Progenitor cell of endocrine pancreas (in vitro differentiated cells): ENCODE measurements around the gene SLC25A39. TPM values are rescaled to one million over a fixed set of nuclear protein-coding genes. Genes with fewer than 3 reads are reported as not detected.

ENCODE experiments used
- DNase-seq: peaks from one replicate; pipeline ENCODE4 v3.0.0; 2021; ENCODE audit warnings: low spot score; ENCODE audit not compliant: unreplicated experiment
- H3K27ac Mint-ChIP-seq: 2 replicates; pipeline ENCODE4 v1.8.0; 2021; ENCODE audit warnings: mild to moderate bottlenecking, moderate library complexity, mixed read lengths
- H3K27me3 Mint-ChIP-seq: 2 replicates; pipeline ENCODE4 v1.8.0; 2021; ENCODE audit warnings: mixed read lengths
- H3K36me3 Mint-ChIP-seq: 2 replicates; pipeline ENCODE4 v1.8.0; 2022; ENCODE audit warnings: mixed read lengths; ENCODE audit not compliant: insufficient read depth
- H3K4me1 Mint-ChIP-seq: 2 replicates; pipeline ENCODE4 v1.8.0; 2021; ENCODE audit warnings: low read depth, mixed read lengths
- H3K4me3 Mint-ChIP-seq: 2 replicates; pipeline ENCODE4 v1.8.0; 2021; ENCODE audit warnings: low read depth, mild to moderate bottlenecking, moderate library complexity, mixed read lengths
- H3K9me3 Mint-ChIP-seq: 2 replicates; pipeline ENCODE4 v1.8.0; 2021; ENCODE audit warnings: low read depth, mixed read lengths
- CTCF ChIP-seq: fragments of 200-600 bp; sonication (generic); IDR thresholded peaks from one replicate; pipeline ENCODE4 v1.5.0; 2021; ENCODE audit warnings: antibody characterized with exemption, mild to moderate bottlenecking; ENCODE audit not compliant: unreplicated experiment
- total RNA-seq: library from RNA; stranded (reverse); gene quantifications from 2 replicates; pipeline ENCODE4 v1.2.1, GENCODE V29; 2021

The SLC25A39 gene
- total RNA-seq, 1 donor from 2014 or later, result 139 TPM

- DNase-seq, result no peak
- no peaks in the 10 kb centered on the region for H3K9me3 Mint-ChIP-seq
- H3K4me1 Mint-ChIP-seq, result peaks cover 3% of the 10 kb centered on the region
- peak overlapping the region; percentile 55 for H3K4me3 Mint-ChIP-seq
- peaks cover 47% of the 10 kb centered on the region for H3K27me3 Mint-ChIP-seq
- no peak overlapping the region for H3K27ac Mint-ChIP-seq
- no peaks in the 10 kb centered on the region for H3K36me3 Mint-ChIP-seq
- TF ChIP-seq CTCF, result no peak
These were observed 15.8 kb downstream of the SLC25A39 start for GRCh38 chr17:44308865-44309264.

GRCh38 chr17:44308320-44308818, 16.3 kb downstream of the SLC25A39 start, which contains the start of gene RUNDC3A:
Gene RUNDC3A, plus strand, starts transcription at chr17:44308601. Its CDS starts 232 bp downstream, at chr17:44308833.
- peak within 1 kb of the TSS; percentile 64 for H3K4me3 Mint-ChIP-seq
- no peaks in the 10 kb centered on the region for H3K9me3 Mint-ChIP-seq
- DNase-seq, result peak; percentile 95
- peaks cover 3% of the 10 kb centered on the region for H3K4me1 Mint-ChIP-seq
- no peak for TF ChIP-seq CTCF
- no peak within 1 kb of the TSS for H3K27ac Mint-ChIP-seq
- H3K36me3 Mint-ChIP-seq, result no peaks in the 10 kb centered on the region
- H3K27me3 Mint-ChIP-seq, result peaks cover 45% of the 10 kb centered on the region

GRCh38 chr17:44307387-44308186, 17.0 kb downstream of the SLC25A39 start:
- Mint-ChIP-seq H3K36me3 (no peaks in the 10 kb centered on the region), H3K9me3 (no peaks in the 10 kb centered on the region), H3K27me3 (peaks cover 38% of the 10 kb centered on the region), H3K27ac (no peak overlapping the region), H3K4me1 (peaks cover 3% of the 10 kb centered on the region), H3K4me3 (peak overlapping the region; percentile 64)
- no peak for DNase-seq
- no peak for TF ChIP-seq CTCF

DNA sequence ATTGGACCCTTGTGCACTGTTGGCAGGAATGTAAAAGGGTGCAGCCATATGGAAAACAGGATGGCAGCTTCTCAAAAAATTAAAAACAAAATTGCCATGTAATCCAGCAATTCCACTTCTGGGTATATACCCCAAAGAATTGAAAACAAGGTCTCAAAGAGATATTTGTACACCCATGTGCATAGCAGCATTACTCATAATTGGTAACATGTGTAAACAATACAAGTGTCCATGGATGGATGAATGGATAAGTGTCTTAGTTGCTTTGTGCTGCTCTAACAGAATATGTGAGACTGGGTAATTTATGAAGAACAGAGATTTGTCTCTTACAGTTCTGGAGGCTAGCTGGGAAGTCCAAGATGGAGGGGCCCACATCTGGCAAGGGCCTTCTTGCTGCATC, 20.0 kb downstream of the SLC25A39 start:
- Mint-ChIP-seq H3K27ac (no peak overlapping the region), H3K4me1 (peaks cover 3% of the 10 kb centered on the region), H3K9me3 (no peaks in the 10 kb centered on the region), H3K4me3 (no peak overlapping the region), H3K36me3 (no peaks in the 10 kb centered on the region), H3K27me3 (peaks cover 20% of the 10 kb centered on the region)
- no peak for DNase-seq
- TF ChIP-seq CTCF, result no peak

DNA sequence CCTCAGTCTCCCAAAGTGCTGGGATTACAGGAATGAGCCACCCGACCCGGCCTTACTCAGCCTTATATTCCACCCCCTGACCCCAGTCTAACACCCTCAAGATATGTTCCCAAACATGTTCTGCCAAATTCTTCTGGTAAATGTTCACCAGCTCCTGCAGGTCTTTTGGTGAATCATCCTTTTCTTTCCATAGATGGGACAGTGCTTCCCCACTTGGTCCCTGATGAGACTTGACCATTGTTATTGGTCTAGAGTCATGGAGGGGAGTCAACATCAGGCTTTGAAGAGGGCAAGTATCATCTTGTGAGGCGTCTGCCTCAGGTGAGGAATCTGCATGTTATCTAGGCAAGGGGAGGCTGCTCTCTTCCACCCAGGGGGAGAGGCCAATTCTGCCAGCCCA, 26.6 kb downstream of the SLC25A39 start:
- Mint-ChIP-seq H3K9me3 (no peaks in the 10 kb centered on the region), H3K4me3 (no peak overlapping the region), H3K27ac (no peak overlapping the region), H3K36me3 (no peaks in the 10 kb centered on the region), H3K4me1 (no peaks in the 10 kb centered on the region), H3K27me3 (peaks cover 8% of the 10 kb centered on the region)
- no peak for DNase-seq
- TF ChIP-seq CTCF, result no peak
